K562 (cell line): ENCODE results near the gene MON1A. TPM values are rescaled to one million over a fixed set of nuclear protein-coding genes. Genes with fewer than 3 reads are reported as not detected.
A peak's percentile ranks its signal among the peaks of the same experiment; 100 is the strongest.

Experiments
- BRD4 ChIP-seq: fragments of 200-600 bp; sonication (generic); IDR thresholded peaks from 2 replicates; pipeline ENCODE4 v1.6.1; 2017; ENCODE audit warnings: inconsistent platforms
- GABPB1 ChIP-seq: sonication (generic); formaldehyde crosslinking; IDR thresholded peaks from 2 replicates; pipeline ENCODE4 v1.8.0; 2022; ENCODE audit warnings: mild to moderate bottlenecking, missing genetic modification reagents
- HMGN3 ChIP-seq: IDR thresholded peaks from 2 replicates; pipeline ENCODE4 v1.6.1; 2011; ENCODE audit warnings: borderline replicate concordance, low read depth, mild to moderate bottlenecking, mixed read lengths, low read length; ENCODE audit not compliant: insufficient read length; ENCODE audit errors: extremely low read depth
- NR4A1 ChIP-seq, 2 experiments: fragments of 250-450 bp in 1 of 2; fragments of 450-650 bp in 1 of 2; sonication (Bioruptor Pico) in 1 of 2; IDR thresholded peaks; 2 replicates each; pipeline versions ENCODE4 v1.4.0 to v1.6.1; 2016 to 2020; ENCODE audit warnings: mild to moderate bottlenecking in 2 of 2, missing compliant biosample characterization in 1 of 2, missing genetic modification characterization in 1 of 2, moderate library complexity in 1 of 2
- RBM22 ChIP-seq: fragments of 200-400 bp; formaldehyde crosslinking; IDR thresholded peaks from 2 replicates; pipeline ENCODE4 v1.6.1; 2018; ENCODE audit warnings: low read length, low read depth; ENCODE audit not compliant: poor library complexity, severe bottlenecking
- TARDBP ChIP-seq: fragments of 450-650 bp; IDR thresholded peaks from 2 replicates; pipeline ENCODE4 v1.6.1; 2016
- TOE1 ChIP-seq, 2 experiments: fragments of 450-650 bp in 1 of 2; sonication (generic) in 1 of 2; formaldehyde crosslinking in 1 of 2; IDR thresholded peaks; 2 replicates each; pipeline versions ENCODE4 v1.7.1 to v1.8.0; 2016 to 2022; ENCODE audit warnings: borderline replicate concordance in 2 of 2, mild to moderate bottlenecking in 2 of 2, antibody characterized with exemption in 1 of 2, inconsistent platforms in 1 of 2, low read depth in 1 of 2, missing genetic modification reagents in 1 of 2, moderate library complexity in 1 of 2
- ZFP30 ChIP-seq: fragments of 250-450 bp; sonication (Bioruptor Pico); IDR thresholded peaks from 2 replicates; pipeline ENCODE4 v1.8.0; 2022; ENCODE audit warnings: moderate library complexity, mild to moderate bottlenecking, inconsistent platforms, borderline replicate concordance
- ZNF124 ChIP-seq: sonication (generic); formaldehyde crosslinking; IDR thresholded peaks from 2 replicates; pipeline ENCODE4 v1.8.1; 2022; ENCODE audit warnings: missing genetic modification reagents
- polyA plus RNA-seq, 8 experiments: library from polyadenylated mRNA; depleted of rRNA in 4 of 8; stranded (reverse) in 5 of 8; unstranded in 3 of 8; fragments of >200 nt; fragmentation: Nextera tagmentation in 2 of 8; fragmentation: Illumina TruSeq in 1 of 8; extraction: Ambion mirVana in 2 of 8; extraction: Trizol in 1 of 8; gene quantifications; 2 replicates each; pipeline versions ENCODE4 v1.2.1 to v1.2.3, GENCODE V29; 2011 to 2014; ENCODE audit warnings: inconsistent platforms in 1 of 8, missing spikeins in 1 of 8
- total RNA-seq, 7 experiments: library from RNA; depleted of rRNA in 6 of 7; stranded (reverse); fragments of >200 nt in 6 of 7; fragmentation: Illumina TruSeq in 2 of 7; extraction: Trizol in 2 of 7; gene quantifications; 2 replicates each; pipeline versions ENCODE4 v1.2.1 to v1.2.3, GENCODE V29; 2011 to 2021; ENCODE audit warnings: low replicate concordance in 1 of 7
- TF ChIP-seq, protein P1 (sequence below): IDR thresholded peaks from 2 replicates; pipeline ENCODE4 v1.6.1; 2014; ENCODE audit warnings: antibody characterized with exemption

The MON1A gene
- total and polyA plus RNA-seq, 9 of the 15 experiments (the other 6 are each of a cell fraction or from before 2014, with no cell fraction given): 1.1 to 13.8 (median 6.8) TPM

DNA sequence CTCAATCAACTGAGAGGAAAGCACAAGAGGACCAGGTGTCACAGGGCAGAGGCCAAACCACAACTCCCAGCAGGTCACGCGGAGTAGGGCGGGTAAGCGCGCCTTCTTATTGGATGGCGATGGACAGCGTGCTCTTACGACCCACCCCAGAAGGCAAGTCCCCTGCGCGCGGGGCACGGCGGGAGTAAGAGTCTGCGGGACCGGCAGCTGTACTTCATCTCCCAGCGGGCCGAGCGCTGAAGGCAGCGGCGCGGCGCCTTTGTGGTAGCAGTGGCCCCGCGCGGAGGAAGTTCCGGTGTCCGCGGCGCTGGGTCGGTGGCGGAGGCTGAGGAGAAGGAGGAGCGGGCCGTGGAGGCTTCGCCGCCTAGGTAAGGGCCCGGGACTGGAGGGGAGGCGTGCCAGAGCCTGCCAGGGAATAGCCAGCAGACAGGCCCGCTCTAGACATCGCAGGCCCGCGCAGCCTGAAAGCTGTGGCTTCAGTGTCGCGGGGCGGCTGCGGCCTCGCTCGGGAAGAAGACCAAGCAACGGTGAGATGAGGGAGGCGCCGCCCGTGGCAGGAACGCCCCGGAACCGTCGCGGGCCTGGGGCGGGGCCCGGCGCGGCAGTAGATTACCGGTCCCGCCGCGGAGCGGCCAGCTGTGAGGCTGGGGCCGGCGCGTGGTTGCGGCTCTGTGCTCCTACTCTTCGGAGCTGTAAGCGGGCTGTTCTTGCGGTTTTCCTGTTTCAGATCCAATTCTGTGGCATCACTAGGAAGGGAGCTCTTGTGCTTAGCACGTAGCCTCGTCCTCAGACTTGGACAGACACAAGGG, 10.5 kb upstream of the MON1A start, which contains the start of gene RBM6 (continued):
- TF ChIP-seq GABPB1 (peak; percentile 89), NR4A1 (CRISPR knock-in tag; IDR thresholded peaks at IDR 0.05) (no peak), NR4A1 (tag; IDR thresholded peaks at IDR 0.05) (peak; percentile 42; the same call in 1 of the 2 replicates), BRD4 (no peak), ZNF124 (CRISPR knock-in tag) (no peak), RBM22 (peak; percentile 45), TARDBP (no peak), TOE1 (IDR thresholded peaks at IDR 0.05; ENCODE audit: borderline replicate concordance) (peak; percentile 40; the same call in 1 of the 2 replicates), TOE1 (CRISPR knock-in tag; IDR thresholded peaks at IDR 0.05; ENCODE audit: borderline replicate concordance, low read depth) (no peak), ZFP30 (CRISPR knock-in tag) (no peak), HMGN3 (peak; percentile 66)
- TF ChIP-seq, protein P1, sequence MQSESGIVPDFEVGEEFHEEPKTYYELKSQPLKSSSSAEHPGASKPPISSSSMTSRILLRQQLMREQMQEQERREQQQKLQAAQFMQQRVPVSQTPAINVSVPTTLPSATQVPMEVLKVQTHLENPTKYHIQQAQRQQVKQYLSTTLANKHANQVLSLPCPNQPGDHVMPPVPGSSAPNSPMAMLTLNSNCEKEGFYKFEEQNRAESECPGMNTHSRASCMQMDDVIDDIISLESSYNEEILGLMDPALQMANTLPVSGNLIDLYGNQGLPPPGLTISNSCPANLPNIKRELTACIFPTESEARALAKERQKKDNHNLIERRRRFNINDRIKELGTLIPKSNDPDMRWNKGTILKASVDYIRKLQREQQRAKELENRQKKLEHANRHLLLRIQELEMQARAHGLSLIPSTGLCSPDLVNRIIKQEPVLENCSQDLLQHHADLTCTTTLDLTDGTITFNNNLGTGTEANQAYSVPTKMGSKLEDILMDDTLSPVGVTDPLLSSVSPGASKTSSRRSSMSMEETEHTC: peak; percentile 36; the same call in 1 of the 2 replicates
- TF ChIP-seq, all 486 proteins: peak for 153
